ENCODE measurements around the gene RESP18.

The RESP18 gene

DNA sequence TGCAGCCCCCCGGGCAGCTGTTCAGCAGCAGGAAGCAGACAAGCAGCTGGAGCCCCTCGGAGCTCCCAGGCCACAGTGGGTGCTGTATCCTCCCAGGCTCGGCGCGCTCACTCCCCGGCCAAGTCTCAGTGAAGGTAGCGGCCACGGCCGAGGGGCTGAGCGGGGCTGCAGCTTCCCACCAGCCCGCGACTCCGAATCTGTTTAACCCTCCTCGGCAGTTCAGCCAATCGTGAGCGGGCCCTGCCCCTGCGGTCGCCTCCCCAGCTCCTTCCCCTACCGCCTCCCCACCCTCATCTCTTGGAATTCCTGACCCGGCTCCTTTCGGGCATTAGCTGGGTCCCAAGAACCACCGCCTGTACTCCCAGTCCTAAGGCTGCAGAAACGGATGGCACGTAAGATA is at the start of gene RESP18:
Gene RESP18, minus strand, starts transcription at position 203 of the 400 bp plus-strand sequence.
- no peak for DNase-seq (ENCODE audit: low read depth in 2 of 2, low spot score in 1 of 2)

DNA sequence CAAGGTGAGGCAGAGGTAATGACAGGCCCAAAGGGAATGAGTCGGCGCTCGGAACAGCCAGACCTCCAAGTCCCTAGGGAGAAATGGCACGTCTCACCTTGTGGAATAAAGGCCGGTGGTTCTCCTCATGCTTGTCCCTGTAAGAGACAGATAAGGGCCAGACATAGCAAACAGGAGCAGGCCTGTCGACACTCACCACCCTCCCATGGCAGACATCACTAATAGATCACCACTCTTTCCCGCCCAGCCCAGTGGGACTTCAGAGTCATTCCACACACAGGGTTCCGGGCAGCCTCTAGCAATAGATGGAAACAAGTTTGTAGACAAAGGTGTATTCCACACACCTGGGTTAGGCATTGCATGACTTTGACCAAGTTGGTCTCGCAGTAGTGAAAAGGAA is 48.9 kb upstream of the RESP18 start:
- no peak for DNase-seq (ENCODE audit: low read depth in 2 of 2, low spot score in 1 of 2)

DNA sequence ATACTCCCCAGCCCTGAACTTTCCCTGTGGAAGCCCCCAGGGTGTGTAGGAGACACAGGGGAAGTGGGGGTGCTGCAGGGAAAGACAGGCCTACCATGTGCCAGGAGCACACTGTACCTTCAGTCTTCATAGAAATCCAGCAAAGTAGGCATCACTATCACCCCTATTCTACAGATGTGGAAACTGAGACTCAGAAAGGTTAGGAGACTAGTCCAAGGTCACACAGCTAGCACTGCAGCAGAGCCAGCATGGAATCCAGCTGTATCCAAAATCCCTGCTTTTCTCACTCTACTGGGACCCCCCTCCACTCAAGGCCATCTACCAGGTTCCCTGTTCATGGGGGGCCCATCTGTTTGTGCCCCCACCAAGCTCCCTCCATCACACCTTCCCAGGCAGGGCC is 48.4 kb upstream of the RESP18 start:
- no peak for DNase-seq (ENCODE audit: low read depth in 2 of 2, low spot score in 1 of 2)

DNA sequence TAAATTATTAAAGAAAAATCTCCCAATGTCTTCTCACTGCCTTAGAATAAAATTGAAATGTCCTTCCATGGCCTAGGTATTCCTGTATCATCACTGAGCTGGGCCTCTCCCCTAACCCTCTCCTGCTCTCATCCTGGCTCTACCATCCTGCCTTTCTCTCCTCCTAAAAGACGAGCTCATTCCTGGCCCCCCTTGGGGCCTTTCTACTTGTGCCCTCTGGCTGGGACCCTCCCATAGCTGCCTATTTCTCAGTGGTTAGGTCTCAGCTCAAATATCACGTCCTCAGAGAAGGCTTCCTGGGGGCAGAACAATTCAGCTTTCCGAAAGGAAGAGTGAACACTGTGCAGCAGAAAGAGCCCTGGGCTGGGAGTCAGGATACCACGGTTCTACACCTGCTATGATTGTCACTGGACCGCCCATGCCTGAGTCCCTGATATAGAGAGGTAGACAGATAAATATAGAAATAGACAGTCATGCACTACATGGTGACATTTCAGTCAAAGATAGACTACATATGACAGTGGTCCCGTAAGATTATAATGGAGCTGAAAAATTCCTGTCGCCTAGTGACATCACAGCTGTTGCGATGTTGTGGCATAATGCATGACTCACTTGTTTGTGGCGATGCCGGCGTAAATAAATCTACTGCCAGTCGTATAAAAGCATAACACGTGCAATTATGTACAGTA is 45.8 kb upstream of the RESP18 start:
- no peak for DNase-seq (ENCODE audit: low read depth in 2 of 2, low spot score in 1 of 2)

DNA sequence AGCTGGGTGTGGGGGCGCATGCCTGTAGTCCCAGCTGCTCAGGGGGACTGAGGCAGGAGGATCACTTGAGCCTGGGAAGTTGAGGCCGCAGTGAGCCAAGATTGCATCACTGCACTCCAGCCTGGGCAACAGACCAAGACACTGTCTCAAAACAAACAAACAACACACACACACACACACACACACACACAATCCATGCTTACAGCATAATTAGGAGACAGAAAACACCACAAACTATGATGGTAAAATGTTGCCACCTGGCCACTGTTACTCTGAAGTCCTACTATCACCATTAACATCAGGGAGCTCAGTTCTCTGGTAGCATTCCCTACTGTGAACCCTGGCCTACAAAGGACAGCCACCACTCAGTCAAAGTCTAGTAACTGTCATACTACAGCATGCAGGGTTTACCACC is 36.9 kb upstream of the RESP18 start:
- DNase-seq (ENCODE audit: low read depth in 2 of 2, low spot score in 1 of 2) = no peak

DNA sequence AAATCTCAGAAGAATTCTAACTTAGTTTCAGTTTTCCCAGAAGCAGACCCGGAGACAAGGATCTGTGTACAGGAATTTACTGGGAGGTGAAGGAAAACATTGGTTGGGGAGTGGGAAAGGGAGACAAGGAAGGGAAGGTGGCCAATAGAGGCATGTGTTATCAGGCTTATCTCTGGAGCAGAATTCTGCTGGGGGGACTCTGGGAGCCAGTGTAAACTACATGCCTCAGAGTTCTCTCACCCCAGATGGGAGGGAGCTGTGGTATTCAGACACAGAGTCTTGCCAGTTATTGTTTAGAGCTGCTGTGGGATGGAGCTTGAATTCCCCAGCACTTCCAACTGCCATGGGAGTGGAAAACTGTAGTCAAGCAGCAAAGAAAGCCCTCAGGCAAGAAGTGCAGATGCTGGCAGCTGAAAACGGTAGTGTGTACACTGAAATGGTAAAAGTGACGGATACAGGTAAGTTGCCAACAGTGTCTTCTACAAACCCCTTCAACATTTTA is 36.2 kb upstream of the RESP18 start:
- no peak for DNase-seq (ENCODE audit: low read depth in 2 of 2, low spot score in 1 of 2)

DNA sequence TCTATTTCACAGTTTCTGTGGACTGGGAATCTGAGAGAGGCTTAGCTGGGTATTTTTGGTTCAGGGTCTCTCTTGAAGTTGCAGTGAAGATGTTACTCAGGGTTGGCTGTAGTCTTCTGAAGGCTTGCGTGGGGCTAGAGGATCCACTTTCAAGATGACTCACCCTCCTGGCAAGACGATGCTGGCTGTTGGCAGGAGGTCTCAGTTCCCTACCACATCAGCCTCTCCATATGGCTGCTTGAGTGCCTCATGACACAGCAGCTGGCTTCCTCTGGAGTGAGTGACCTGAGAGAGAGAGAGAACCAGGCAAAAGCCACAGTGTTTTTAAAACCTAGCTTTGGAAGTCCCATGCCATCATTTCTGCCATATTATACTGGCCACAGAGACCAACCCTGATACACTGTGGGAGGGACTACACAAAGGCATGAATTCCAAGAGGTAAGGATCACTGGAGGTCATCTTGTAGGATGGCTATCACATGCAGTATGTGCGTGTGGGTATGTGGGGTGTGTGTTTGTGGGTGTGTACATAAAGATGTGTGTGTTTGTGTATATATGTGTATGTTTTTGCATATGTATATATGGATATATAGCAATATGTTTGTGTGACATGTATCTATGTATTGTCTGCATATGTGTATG is 30.1 kb upstream of the RESP18 start:
- DNase-seq (ENCODE audit: low read depth in 2 of 2, low spot score in 1 of 2) = no peak

DNA sequence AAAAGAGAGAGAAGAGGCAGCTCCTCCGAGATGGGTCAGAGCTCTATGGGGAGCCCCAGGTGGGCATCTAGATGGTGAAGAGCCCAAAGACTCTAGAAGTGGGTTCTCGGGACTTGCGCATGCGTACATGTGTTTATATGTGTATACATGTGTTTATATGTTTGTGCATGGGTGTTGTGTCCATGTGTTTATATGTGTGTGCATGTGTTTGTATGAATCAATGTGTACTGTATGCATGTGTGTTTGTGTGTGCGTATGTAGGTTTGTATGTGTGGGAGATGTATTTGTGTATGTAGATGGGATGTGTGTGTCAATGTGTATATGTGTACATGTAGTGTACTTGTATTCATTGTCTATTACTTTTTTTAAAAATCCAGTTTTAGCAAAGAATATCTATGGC is 29.5 kb upstream of the RESP18 start:
- DNase-seq (ENCODE audit: low read depth in 2 of 2, low spot score in 1 of 2) = no peak

DNA sequence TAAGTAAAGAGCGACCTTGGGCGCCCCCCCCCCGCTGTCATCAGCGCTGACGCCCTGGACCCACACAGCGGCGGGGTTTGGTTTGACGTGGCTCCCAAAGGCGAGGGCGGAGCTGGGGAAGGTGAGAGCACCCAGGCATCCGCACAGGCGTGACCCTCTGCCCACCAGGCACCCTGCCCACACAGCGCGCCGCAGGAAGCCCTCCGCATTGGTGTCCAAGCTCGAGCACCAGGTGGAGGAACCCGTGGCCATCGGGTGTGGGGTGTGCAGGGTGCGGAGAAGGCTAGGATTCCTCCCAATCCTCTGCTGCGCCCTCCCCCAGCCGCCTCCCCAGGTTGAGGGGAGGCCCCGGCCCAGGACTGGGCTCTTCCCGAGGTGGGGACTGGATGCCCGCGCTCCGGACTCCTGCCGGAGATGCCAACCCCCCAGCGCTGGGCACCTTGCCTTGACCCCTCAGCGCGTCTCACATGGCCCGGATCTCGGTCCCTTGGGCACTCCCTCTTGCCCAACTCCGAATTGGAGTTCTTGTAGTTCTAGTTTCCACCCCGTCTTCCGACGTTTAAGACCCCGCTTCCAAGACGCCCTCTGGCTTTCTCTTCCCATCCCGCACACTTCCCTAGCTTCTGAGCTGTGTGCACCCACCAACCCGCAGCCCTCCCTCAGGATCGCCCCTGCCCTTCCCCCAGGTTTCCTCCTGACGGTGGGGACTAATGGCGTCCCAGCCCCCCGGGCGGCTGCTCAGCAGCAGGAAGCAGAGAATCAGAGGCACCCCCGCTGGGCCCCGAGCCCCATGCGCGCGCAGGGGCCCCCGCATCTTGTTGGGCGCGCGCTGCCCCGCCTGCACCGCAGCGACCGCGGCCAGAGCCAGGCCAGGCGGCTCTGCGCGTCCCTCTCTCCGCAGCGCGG is 25.9 kb upstream of the RESP18 start:
- no peak for DNase-seq (ENCODE audit: low read depth in 2 of 2, low spot score in 1 of 2)

DNA sequence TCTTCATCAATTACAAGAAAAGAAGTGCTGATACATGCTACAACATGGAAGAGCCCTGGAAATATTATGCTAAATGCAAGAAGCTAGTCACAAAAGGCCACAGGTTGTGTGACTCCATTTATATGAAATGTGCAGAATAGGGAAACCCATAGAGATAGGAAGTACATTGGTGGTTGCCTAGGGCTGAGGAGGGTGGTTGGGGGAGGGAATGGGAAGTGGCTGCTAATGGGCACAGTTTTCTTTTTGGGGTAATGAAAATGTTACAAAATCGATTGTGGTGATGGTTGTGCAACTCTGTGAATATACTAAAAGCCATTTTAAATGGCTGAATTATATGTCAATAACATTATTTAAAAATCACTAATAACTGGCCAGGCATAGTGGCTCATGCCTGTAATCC is 24.3 kb upstream of the RESP18 start:
- no peak for DNase-seq (ENCODE audit: low read depth in 2 of 2, low spot score in 1 of 2)

- no peak for DNase-seq (ENCODE audit: low read depth in 2 of 2, low spot score in 1 of 2)
Measured at GRCh38 chr2:219354582-219354981, 22.0 kb upstream of the RESP18 start.

- no peak for DNase-seq (ENCODE audit: low read depth in 2 of 2, low spot score in 1 of 2)
Measured at GRCh38 chr2:219353129-219353528, 20.6 kb upstream of the RESP18 start.

GRCh38 chr2:219352448-219353023 is 20.0 kb upstream of the RESP18 start:
- DNase-seq (ENCODE audit: low read depth in 2 of 2, low spot score in 1 of 2) = peak; percentile 24 to 32

DNA sequence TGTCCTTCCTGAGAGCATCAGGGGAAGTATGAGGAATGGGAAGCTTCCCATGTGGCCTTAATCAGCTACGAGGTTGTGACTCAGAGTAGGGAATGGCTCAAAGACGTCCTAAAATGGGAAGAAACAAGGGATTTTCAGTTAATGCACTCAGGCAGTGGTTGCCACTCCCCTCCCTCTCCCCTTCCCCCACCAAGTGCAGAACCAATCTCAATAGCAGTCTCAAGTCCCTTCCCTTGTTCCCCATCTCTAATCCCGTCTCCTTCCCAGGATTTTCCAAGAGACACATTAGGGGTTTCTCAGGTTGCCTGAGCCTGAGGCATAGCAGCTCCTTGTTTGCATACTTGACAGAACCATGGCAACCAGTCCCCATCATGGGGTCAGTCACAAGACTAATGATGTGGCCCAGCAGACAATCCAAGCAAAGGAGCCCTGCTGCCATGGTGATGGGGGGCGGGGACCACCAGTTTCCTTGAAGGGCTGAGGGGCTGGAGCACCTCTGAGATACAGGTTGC is 18.2 kb upstream of the RESP18 start:
- no peak for DNase-seq (ENCODE audit: low read depth in 2 of 2, low spot score in 1 of 2)

DNA sequence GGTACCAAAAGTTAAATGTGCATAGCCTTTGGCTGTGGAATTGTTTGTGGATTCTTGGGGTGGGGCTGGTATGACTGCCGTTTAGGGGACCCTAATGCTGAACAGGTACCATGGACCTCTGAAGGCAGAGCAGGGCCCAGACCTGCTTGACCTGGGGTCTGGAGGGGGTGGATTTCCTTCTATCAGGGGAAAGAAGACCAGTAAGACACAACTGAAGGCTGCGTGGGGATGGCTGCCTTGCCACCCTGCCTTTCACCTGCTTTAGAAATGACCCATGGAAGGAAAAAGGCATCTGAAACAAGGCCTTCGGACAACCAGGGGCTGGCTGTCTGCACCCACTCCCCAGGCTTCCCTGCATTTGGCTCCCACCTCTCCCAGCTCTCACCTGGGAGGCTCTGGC is 17.7 kb upstream of the RESP18 start:
- DNase-seq (ENCODE audit: low read depth in 2 of 2, low spot score in 1 of 2) = no peak

- no peak for DNase-seq (ENCODE audit: low read depth in 2 of 2, low spot score in 1 of 2)
Measured at GRCh38 chr2:219344751-219345430, 12.3 kb upstream of the RESP18 start.

GRCh38 chr2:219335373-219335786 is 2.8 kb upstream of the RESP18 start:
- DNase-seq (ENCODE audit: low read depth in 2 of 2, low spot score in 1 of 2) = no peak

DNA sequence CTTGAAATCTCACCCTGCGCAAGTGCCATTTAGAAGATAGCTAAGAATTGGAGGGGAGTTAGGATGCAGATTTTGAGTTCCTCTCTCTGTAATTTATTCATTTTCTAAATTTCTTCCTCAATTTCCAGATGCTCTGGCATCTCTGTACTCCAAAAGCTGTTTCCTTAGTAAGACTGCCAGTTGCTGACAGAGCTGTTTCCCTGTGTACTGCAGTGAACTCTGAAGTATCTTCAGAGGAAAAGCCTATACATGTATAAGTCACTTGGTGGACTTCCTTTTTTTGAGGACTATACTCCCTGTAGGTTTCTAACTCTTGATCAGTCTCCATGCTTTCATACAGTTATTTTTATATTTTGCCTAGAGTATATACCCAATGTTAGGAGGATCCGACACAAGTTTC is 1.5 kb upstream of the RESP18 start:
- no peak for DNase-seq (ENCODE audit: low read depth in 2 of 2, low spot score in 1 of 2)

GRCh38 chr2:219331560-219332213 is 857 bp downstream of the RESP18 start:
- DNase-seq (ENCODE audit: low read depth in 2 of 2, low spot score in 1 of 2) = no peak

- no peak for DNase-seq (ENCODE audit: low read depth in 2 of 2, low spot score in 1 of 2)
Measured at GRCh38 chr2:219327719-219328118, 4.8 kb downstream of the RESP18 start.

Measured in stimulated activated CD8-positive, alpha-beta memory T cell treated with anti-CD3 and anti-CD28 coated beads, Interleukin-4, amount 100 ng/mL, for 1 hour (primary cell).